B cell (primary cell): ENCODE results near the gene PRKAG2. TPM values are rescaled to one million over a fixed set of nuclear protein-coding genes. Genes with fewer than 3 reads are reported as not detected.
A peak's percentile ranks its signal among the peaks of the same experiment; 100 is the strongest.

Experiments used
- ATAC-seq: fragments of 200-7000 bp; cut with Tn5 transposase; one replicate; pipeline ENCODE4 v1.10.0; 2021; ENCODE audit warnings: low read depth, mild to moderate bottlenecking, moderate number of reproducible peaks, moderate library complexity
- CTCF ChIA-PET: fragments of 350-600 bp; sonication (Branson Sonifier 250); formaldehyde crosslinking; loops from one replicate; lab custom pipeline; 2021; ENCODE audit warnings: antibody characterized with exemption, inconsistent platforms; lab: Charles Lee
- POLR2A ChIA-PET: fragments of 350-600 bp; sonication (Branson Sonifier 250); formaldehyde crosslinking; loops from one replicate; lab custom pipeline; 2021; ENCODE audit warnings: antibody characterized with exemption; lab: Charles Lee
- DNase-seq: peaks from one replicate; pipeline ENCODE4 v3.0.0; 2013
- H2AFZ ChIP-seq: 2 replicates; pipeline ENCODE4 v1.6.1; 2012; ENCODE audit warnings: mild to moderate bottlenecking, low read depth, low read length; ENCODE audit not compliant: insufficient read depth, poor library complexity, severe bottlenecking
- H3K27ac ChIP-seq, 2 donors: 1 replicate in 1 of 2; 2 replicates in 1 of 2; pipeline ENCODE4 v1.5.1; 2012 to 2013; ENCODE audit warnings: low read length in 2 of 2, mild to moderate bottlenecking in 2 of 2, moderate library complexity in 1 of 2
- H3K27me3 ChIP-seq, 4 experiments: fragments of 200-600 bp in 1 of 4; sonication (generic) in 1 of 4; replicated peaks in 1 of 4; 1 replicate in 2 of 4; 2 replicates in 2 of 4; pipeline versions ENCODE4 v1.6.1 to v1.7.0; 2013 to 2016; ENCODE audit warnings: low read length in 3 of 4, mild to moderate bottlenecking in 2 of 4, mixed read lengths in 1 of 4, moderate library complexity in 1 of 4; ENCODE audit not compliant: insufficient read depth in 4 of 4, control insufficient read depth in 3 of 4; ENCODE audit errors: control extremely low read depth in 1 of 4
- H3K36me3 ChIP-seq, 2 experiments: replicated peaks in 1 of 2; 1 replicate in 1 of 2; 2 replicates in 1 of 2; pipeline versions ENCODE4 v1.6.1 to v1.7.1; 2013; ENCODE audit warnings: low read length in 1 of 2; ENCODE audit not compliant: insufficient read depth in 2 of 2, control insufficient read depth in 1 of 2; ENCODE audit errors: control extremely low read depth in 1 of 2, extremely low read depth in 1 of 2
- H3K4me1 ChIP-seq, 2 donors: fragments of 200-600 bp in 1 of 2; sonication (generic) in 1 of 2; 1 replicate in 1 of 2; 2 replicates in 1 of 2; pipeline versions ENCODE4 v1.5.1 to v1.6.1; 2013 to 2017; ENCODE audit warnings: low read length in 2 of 2; ENCODE audit not compliant: control insufficient read depth in 2 of 2, insufficient read depth in 2 of 2
- H3K4me2 ChIP-seq: replicated peaks from 2 replicates; pipeline ENCODE3; 2012; ENCODE audit warnings: mild to moderate bottlenecking, low read depth, low read length; ENCODE audit not compliant: poor library complexity, severe bottlenecking
- H3K4me3 ChIP-seq, 5 experiments: fragments of 200-600 bp in 1 of 5; sonication (generic) in 1 of 5; 1 replicate in 3 of 5; 2 replicates in 2 of 5; pipeline versions ENCODE4 v1.5.1 to v1.7.0; 2011 to 2016; ENCODE audit warnings: low read length in 4 of 5, mild to moderate bottlenecking in 4 of 5, low read depth in 2 of 5, control low read depth in 1 of 5, moderate library complexity in 1 of 5; ENCODE audit not compliant: insufficient read depth in 1 of 5; ENCODE audit errors: control extremely low read depth in 1 of 5, extremely low read depth in 1 of 5
- H3K79me2 ChIP-seq: fragments of 200-600 bp; sonication (generic); one replicate; pipeline ENCODE4 v1.6.0; 2016; ENCODE audit warnings: low read length; ENCODE audit not compliant: control insufficient read depth, insufficient read depth
- H3K9ac ChIP-seq: fragments of 200-600 bp; sonication (generic); 2 replicates; pipeline ENCODE4 v1.6.1; 2017; ENCODE audit warnings: mild to moderate bottlenecking, low read length, moderate library complexity
- H3K9me3 ChIP-seq, 3 donors: one replicate each; pipeline versions ENCODE4 v1.6.1 to v1.7.1; 2013; ENCODE audit warnings: low read length in 2 of 3; ENCODE audit not compliant: control insufficient read depth in 2 of 3, insufficient read depth in 1 of 3; ENCODE audit errors: control extremely low read depth in 1 of 3
- H4K20me1 ChIP-seq: 2 replicates; pipeline ENCODE4 v1.6.0; 2012; ENCODE audit warnings: mild to moderate bottlenecking, low read length; ENCODE audit not compliant: insufficient read depth, control insufficient read depth, poor library complexity, severe bottlenecking
- H3K27ac Mint-ChIP-seq: one replicate; pipeline ENCODE4 v1.8.0; 2021; ENCODE audit warnings: mixed read lengths
- H3K27me3 Mint-ChIP-seq: one replicate; pipeline ENCODE4 v1.8.0; 2021; ENCODE audit warnings: mixed read lengths
- H3K4me1 Mint-ChIP-seq: one replicate; pipeline ENCODE4 v1.8.0; 2021; ENCODE audit warnings: mixed read lengths
- H3K4me3 Mint-ChIP-seq: one replicate; pipeline ENCODE4 v1.8.0; 2021; ENCODE audit warnings: mixed read lengths
- H3K9me3 Mint-ChIP-seq: one replicate; pipeline ENCODE4 v1.8.0; 2022; ENCODE audit warnings: mixed read lengths; ENCODE audit not compliant: insufficient read depth
- CTCF ChIP-seq: fragments of 200-600 bp; IDR thresholded peaks from one replicate; pipeline ENCODE4 v1.8.0; 2022; ENCODE audit warnings: antibody characterized with exemption, mild to moderate bottlenecking
- EZH2 ChIP-seq: IDR thresholded peaks from 2 replicates; pipeline ENCODE4 v1.6.1; 2012; ENCODE audit warnings: borderline replicate concordance, low read depth, mild to moderate bottlenecking, moderate library complexity, low read length; ENCODE audit not compliant: insufficient read depth, poor library complexity, severe bottlenecking
- WGBS: methylation state at CpG from one replicate; pipeline ENCODE4 v1.1.5; 2013; ENCODE audit warnings: missing lambda C conversion rate; ENCODE audit not compliant: insufficient coverage; 5-methylcytosine and 5-hydroxymethylcytosine counted together
- intact Hi-C: fragments of 100-400 bp; cut with micrococcal nuclease; formaldehyde crosslinking; loops from one replicate; pipeline ENCODE4 v1.10.0; 2022
- polyA plus RNA-seq: library from polyadenylated mRNA; depleted of rRNA; stranded (reverse); fragments of >200 nt; gene quantifications from 2 replicates; pipeline ENCODE4 v1.2.3, GENCODE V29; 2012
- total RNA-seq, 2 donors: library from RNA; stranded (reverse); fragments of 120-200 nt in 1 of 2; gene quantifications; 1 replicate in 1 of 2; 2 replicates in 1 of 2; pipeline versions ENCODE4 v1.2.3 to v1.2.4, GENCODE V29; 2013 to 2022

PRKAG2 gene
- total and polyA plus RNA-seq, 2 donors (not counting 1 experiment from before 2014, with no cell fraction given): 22.1 to 56.3 TPM

- H4K20me1 ChIP-seq: peaks cover 27% of the 10 kb centered on the region
- H3K4me3 ChIP-seq: no peak overlapping the region
- no peaks in the 10 kb centered on the region for H3K36me3 ChIP-seq
- peaks cover 0 to 6% (median 0%) of the 10 kb centered on the region in 3 donors for H3K9me3 ChIP-seq
- 74% methylated on average over 13 of the region's 23 CpGs for WGBS
- no peak for DNase-seq
- Mint-ChIP-seq H3K27me3 (no peaks in the 10 kb centered on the region), H3K9me3 (no peaks in the 10 kb centered on the region), H3K4me1 (peaks cover 34% of the 10 kb centered on the region), H3K27ac (no peak overlapping the region), H3K4me3 (peak overlapping the region; percentile 6)
- intact Hi-C loops: no loop called here
- no peak for ATAC-seq
- peaks cover 16 to 35% of the 10 kb centered on the region in 2 donors for H3K4me1 ChIP-seq
- ChIA-PET POLR2A (interaction anchor here (0.9 kb wide), 1 partner anchor 95 kb away, joined by 3 read pairs; no protein-coding TSS in a partner anchor), CTCF (interaction anchor here (1.0 kb wide), 1 partner anchor 94 kb away, joined by 3 read pairs; no protein-coding TSS in a partner anchor)
- TF ChIP-seq EZH2 (no peak), CTCF (no peak)
- H3K79me2 ChIP-seq: peaks cover 5% of the 10 kb centered on the region
- H3K4me2 ChIP-seq: no peak overlapping the region
- H3K27me3 ChIP-seq: no peaks in the 10 kb centered on the region
- H3K9ac ChIP-seq: no peak overlapping the region
- H2AFZ ChIP-seq: no peak overlapping the region
- no peak overlapping the region for H3K27ac ChIP-seq
These were observed 150.0 kb downstream of the PRKAG2 start for GRCh38 chr7:151726652-151727578.
